ENCODE data around the gene ZC3H7B. TPM values are rescaled to one million over a fixed set of nuclear protein-coding genes. Genes with fewer than 3 reads are reported as not detected.
"Not testable (repeated sequence)": the region's sequence is repeated elsewhere in the genome, so short reads cannot be mapped to it uniquely, and the experiment has no call there.

The ZC3H7B gene
- total RNA-seq: 11.3 TPM

DNA sequence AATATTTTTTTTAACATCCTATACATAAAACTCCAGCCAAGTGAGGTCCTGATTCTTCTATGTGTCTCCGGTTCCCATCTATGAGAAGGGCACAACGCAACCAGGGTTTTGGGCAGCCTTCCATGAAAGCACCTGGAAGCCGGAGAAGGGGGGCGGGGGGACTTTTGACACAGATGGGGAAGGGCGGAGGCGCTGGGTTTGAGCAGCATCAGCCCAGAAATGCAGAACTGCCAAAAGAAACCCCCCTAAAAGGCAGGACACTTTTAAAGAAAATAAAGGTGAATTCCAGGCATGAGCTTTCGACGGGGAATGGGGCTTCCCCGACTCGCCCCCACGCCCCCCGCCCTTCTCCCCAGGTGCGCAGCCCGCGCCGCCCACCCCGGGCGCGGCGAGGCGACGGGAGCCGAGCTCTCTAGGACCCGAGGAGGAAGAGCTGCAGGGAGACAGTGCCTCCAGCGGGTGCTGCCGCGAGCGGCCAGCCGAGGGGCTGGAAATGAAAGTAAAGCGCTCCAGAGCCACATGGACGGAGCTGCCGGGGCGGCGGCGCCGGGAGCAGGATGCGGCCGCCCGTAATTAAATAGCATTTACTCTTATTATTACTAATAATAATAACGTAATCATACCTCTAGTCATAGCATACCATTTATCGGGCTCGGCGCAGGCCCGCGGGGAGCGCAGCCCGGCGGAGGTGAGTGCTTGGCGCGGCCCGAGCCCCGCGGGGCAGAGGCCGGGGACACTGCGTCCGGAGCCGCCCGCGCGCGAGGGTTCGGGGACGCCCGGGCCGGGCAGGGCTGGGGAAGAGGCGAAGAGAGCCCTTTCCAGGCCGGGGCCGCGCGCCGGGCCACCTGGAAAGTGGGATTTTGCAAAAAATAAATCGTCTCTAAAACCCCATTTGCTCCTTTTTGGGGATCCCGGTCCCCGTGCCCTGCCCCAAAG, at the start of gene ZC3H7B:
TSS of gene ZC3H7B (plus strand) at position 441 of the 936 bp plus-strand sequence. CDS start 19,136 bp downstream, outside the sequence.
- Histone ChIP-seq H3K27me3 (ENCODE audit: insufficient read depth, low read length) (no peaks in the 10 kb centered on the region), H3K4me3 (ENCODE audit: low read length) (peak within 1 kb of the TSS; percentile 97), H3K4me1 (ENCODE audit: insufficient read depth, low read length) (peaks cover 26% of the 10 kb centered on the region), H3K9me3 (ENCODE audit: low read depth, low read length) (no peaks in the 10 kb centered on the region)

GRCh38 chr22:41252365-41252764, 49.0 kb upstream of the ZC3H7B start:
- Histone ChIP-seq H3K9me3 (ENCODE audit: low read depth, low read length) (no peaks in the 10 kb centered on the region), H3K4me1 (ENCODE audit: insufficient read depth, low read length) (no peaks in the 10 kb centered on the region), H3K27me3 (ENCODE audit: insufficient read depth, low read length) (no peaks in the 10 kb centered on the region), H3K4me3 (ENCODE audit: low read length) (no peak overlapping the region)

DNA sequence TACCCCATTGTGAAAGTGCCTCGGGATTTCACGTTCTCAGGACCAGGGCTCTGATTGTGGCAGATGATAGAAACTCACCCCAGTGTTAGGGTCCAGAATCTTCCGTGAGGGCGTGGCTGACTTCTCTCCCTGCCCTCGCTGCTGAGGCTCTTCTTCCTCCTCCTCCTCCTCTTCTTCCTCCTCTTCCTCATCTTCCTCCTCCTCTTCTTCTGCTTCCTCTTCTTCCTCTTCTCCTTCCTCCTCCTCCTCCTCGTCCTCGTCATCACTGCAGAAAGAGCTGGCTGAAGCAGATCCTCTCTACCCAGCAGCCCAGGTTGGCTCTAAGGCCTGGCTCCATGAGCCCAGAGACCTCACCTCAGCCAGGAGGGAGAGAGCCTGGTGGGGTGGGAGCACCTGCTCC, 47.1 kb upstream of the ZC3H7B start:
- Histone ChIP-seq H3K4me3 (ENCODE audit: low read length) (no peak overlapping the region), H3K9me3 (ENCODE audit: low read depth, low read length) (no peaks in the 10 kb centered on the region), H3K27me3 (ENCODE audit: insufficient read depth, low read length) (no peaks in the 10 kb centered on the region), H3K4me1 (ENCODE audit: insufficient read depth, low read length) (no peaks in the 10 kb centered on the region)

DNA sequence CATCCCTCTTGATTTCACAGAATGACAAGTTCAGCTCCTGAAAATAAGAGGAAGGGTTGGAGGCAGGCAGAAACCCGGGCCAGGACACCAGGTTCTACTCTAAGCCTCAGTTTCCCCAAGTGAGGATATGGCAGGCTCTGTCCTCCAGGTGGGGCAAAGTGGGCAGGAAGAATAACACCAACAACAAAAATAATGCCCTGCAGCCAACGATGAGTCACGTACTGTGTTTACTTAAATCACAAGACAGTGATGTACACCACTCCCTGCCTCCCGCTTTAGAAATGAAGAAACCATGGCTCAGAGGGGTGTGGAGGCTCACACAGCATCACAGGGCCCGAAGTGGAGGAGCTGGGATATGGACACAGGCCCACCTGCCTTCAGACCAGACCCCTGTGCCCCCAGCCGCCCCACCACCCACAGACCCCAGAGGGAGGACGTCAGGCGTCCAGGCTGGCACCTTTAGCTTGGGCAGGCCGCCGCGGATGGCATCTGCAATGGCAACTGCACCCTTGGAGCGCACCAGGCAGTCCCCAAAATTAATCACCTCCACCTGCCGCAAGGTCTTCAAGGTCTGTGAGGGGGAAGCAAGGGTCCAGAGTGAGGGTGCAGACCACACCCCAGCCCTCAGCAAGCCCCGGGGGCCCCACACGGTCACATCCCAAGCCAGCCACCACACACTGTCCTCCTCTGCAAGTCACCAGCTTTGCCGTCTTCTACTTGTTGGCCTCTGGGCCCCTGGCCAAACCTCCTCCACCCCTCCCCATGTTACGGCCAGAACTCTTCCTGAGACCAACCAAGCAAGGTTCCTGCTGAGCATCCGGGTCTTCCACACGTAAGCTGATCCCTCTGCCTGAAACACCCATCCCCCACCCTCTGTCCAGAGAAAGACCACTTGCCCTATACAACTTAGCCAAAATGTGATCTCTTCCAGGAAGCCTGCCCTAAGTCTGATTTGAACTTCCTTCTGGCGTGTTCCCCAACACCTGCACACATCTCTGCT, 44.8 kb upstream of the ZC3H7B start:
- no peak overlapping the region for H3K4me3 ChIP-seq (ENCODE audit: low read length)
- no peaks in the 10 kb centered on the region for H3K9me3 ChIP-seq (ENCODE audit: low read depth, low read length)
- H3K4me1 ChIP-seq (ENCODE audit: insufficient read depth, low read length): no peaks in the 10 kb centered on the region
- no peaks in the 10 kb centered on the region for H3K27me3 ChIP-seq (ENCODE audit: insufficient read depth, low read length)

- no peaks in the 10 kb centered on the region for H3K27me3 ChIP-seq (ENCODE audit: insufficient read depth, low read length)
- no peaks in the 10 kb centered on the region for H3K9me3 ChIP-seq (ENCODE audit: low read depth, low read length)
- H3K4me1 ChIP-seq (ENCODE audit: insufficient read depth, low read length): no peaks in the 10 kb centered on the region
- H3K4me3 ChIP-seq (ENCODE audit: low read length): no peak overlapping the region
Observed at GRCh38 chr22:41257696-41258095, 43.6 kb upstream of the ZC3H7B start.

- not testable (repeated sequence) for H3K4me1 ChIP-seq (ENCODE audit: insufficient read depth, low read length); H3K9me3 ChIP-seq (ENCODE audit: low read depth, low read length)
Observed at GRCh38 chr22:41259756-41260155, 41.6 kb upstream of the ZC3H7B start.

GRCh38 chr22:41260871-41261270, 40.5 kb upstream of the ZC3H7B start:
- no peaks in the 10 kb centered on the region for H3K27me3 ChIP-seq (ENCODE audit: insufficient read depth, low read length)
- no peaks in the 10 kb centered on the region for H3K4me1 ChIP-seq (ENCODE audit: insufficient read depth, low read length)
- H3K4me3 ChIP-seq (ENCODE audit: low read length): no peak overlapping the region
- no peaks in the 10 kb centered on the region for H3K9me3 ChIP-seq (ENCODE audit: low read depth, low read length)

More at GRCh38 chr22:41259756-41260155, 41.6 kb upstream of the ZC3H7B start:
- not testable (repeated sequence) for H3K4me3 ChIP-seq (ENCODE audit: low read length); H3K27me3 ChIP-seq (ENCODE audit: insufficient read depth, low read length)

DNA sequence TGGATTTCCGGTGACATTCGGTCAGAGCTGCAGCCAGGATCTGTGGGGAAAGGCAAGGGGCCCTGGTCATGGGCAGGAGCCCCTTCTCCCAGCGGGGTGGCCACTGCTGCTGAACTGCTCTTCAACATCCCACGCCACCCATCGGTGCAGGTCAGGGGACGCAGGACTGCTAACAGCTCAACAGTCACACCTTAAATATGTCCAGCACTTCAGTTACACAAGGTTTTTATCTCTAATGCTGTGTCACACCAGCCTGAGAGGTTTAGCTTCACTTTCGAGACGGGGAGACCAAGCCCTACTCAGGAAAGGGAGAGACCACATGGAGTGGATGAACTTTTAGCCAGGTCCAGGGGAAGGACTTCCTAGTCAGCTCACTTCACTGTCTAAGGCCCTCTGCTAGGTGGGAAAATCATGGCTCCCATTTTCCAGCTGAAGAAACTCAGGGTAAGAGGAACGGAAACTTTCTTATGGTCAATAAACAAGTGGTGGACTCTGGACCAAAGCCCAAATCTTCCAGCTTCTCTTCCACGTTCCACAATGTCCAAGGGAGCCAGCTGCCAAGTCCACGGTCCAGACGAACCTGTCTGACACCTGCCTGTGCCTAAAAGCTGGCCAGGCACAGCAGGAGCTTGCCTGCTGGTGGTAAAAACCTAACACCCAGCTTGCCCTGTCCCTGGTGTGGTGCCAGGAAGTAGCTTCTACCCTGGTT, 39.6 kb upstream of the ZC3H7B start:
- no peaks in the 10 kb centered on the region for H3K9me3 ChIP-seq (ENCODE audit: low read depth, low read length)
- no peaks in the 10 kb centered on the region for H3K27me3 ChIP-seq (ENCODE audit: insufficient read depth, low read length)
- H3K4me1 ChIP-seq (ENCODE audit: insufficient read depth, low read length): no peaks in the 10 kb centered on the region
- no peak overlapping the region for H3K4me3 ChIP-seq (ENCODE audit: low read length)

GRCh38 chr22:41262250-41262765, 39.0 kb upstream of the ZC3H7B start:
- H3K4me3 ChIP-seq (ENCODE audit: low read length): no peak overlapping the region
- H3K9me3 ChIP-seq (ENCODE audit: low read depth, low read length): no peaks in the 10 kb centered on the region
- H3K4me1 ChIP-seq (ENCODE audit: insufficient read depth, low read length): no peaks in the 10 kb centered on the region
- H3K27me3 ChIP-seq (ENCODE audit: insufficient read depth, low read length): no peaks in the 10 kb centered on the region

- H3K4me1 ChIP-seq (ENCODE audit: insufficient read depth, low read length): no peaks in the 10 kb centered on the region
- no peaks in the 10 kb centered on the region for H3K9me3 ChIP-seq (ENCODE audit: low read depth, low read length)
- no peaks in the 10 kb centered on the region for H3K27me3 ChIP-seq (ENCODE audit: insufficient read depth, low read length)
- no peak overlapping the region for H3K4me3 ChIP-seq (ENCODE audit: low read length)
Observed at GRCh38 chr22:41263704-41264103, 37.6 kb upstream of the ZC3H7B start.

GRCh38 chr22:41264408-41264941, 36.9 kb upstream of the ZC3H7B start:
- H3K4me1 ChIP-seq (ENCODE audit: insufficient read depth, low read length): no peaks in the 10 kb centered on the region
- no peaks in the 10 kb centered on the region for H3K9me3 ChIP-seq (ENCODE audit: low read depth, low read length)
- no peaks in the 10 kb centered on the region for H3K27me3 ChIP-seq (ENCODE audit: insufficient read depth, low read length)
- no peak overlapping the region for H3K4me3 ChIP-seq (ENCODE audit: low read length)

GRCh38 chr22:41267958-41268357, 33.4 kb upstream of the ZC3H7B start:
- Histone ChIP-seq H3K4me1 (ENCODE audit: insufficient read depth, low read length) (no peaks in the 10 kb centered on the region), H3K27me3 (ENCODE audit: insufficient read depth, low read length) (no peaks in the 10 kb centered on the region), H3K9me3 (ENCODE audit: low read depth, low read length) (no peaks in the 10 kb centered on the region), H3K4me3 (ENCODE audit: low read length) (no peak overlapping the region)

DNA sequence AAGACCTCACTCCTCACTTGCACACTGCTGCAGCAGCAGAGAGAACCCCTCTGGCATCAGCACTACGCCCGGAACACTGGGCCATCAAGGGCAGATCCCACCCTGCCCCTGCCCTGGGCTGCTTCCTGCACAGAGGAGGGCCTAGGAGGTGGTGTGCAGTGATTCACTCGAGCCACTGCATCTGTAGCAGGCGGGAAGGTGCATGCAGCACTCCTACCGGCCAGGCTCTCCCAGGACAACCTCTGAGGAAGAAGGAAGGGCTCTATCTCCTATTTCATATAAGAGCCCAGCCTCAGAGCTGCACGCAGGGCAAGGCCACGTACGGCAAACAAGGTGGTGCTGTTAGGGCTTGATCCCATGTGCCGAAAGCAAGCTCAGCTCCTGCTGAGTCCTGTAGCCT, 29.5 kb upstream of the ZC3H7B start:
- Histone ChIP-seq H3K4me3 (ENCODE audit: low read length) (no peak overlapping the region), H3K9me3 (ENCODE audit: low read depth, low read length) (no peaks in the 10 kb centered on the region), H3K4me1 (ENCODE audit: insufficient read depth, low read length) (no peaks in the 10 kb centered on the region), H3K27me3 (ENCODE audit: insufficient read depth, low read length) (no peaks in the 10 kb centered on the region)

DNA sequence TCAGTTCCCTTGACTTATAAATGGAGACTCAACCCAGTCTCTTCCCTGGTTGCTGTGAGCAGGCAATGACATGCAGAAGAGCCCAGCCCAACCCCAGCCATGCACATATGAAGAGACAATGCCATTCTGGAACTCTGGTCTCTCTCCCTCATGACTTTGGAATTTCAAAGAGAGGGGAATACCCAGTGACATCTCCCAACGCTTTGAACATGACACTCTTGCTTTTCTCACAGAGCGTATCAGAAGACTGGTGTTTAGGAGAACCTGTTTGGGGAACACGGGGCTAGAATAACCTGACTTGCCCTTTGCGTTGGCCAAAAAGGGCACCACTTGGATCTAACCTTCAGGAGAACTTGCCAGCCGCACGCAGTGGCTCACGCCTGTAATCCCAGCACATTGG, 28.2 kb upstream of the ZC3H7B start:
- no peaks in the 10 kb centered on the region for H3K4me1 ChIP-seq (ENCODE audit: insufficient read depth, low read length)
- H3K27me3 ChIP-seq (ENCODE audit: insufficient read depth, low read length): no peaks in the 10 kb centered on the region
- no peak overlapping the region for H3K4me3 ChIP-seq (ENCODE audit: low read length)
- H3K9me3 ChIP-seq (ENCODE audit: low read depth, low read length): no peaks in the 10 kb centered on the region
